ENCODE measurements around the gene ANKFN1.

GRCh38 chr17:56445692-56446411, 292.6 kb downstream of the ANKFN1 start:
- no peak for TF ChIP-seq CTCF (conservative IDR thresholded peaks at IDR 0.05 in 1 of 2, IDR thresholded peaks at IDR 0.05 in 1 of 2; ENCODE audit: extremely low read depth in 1 of 2, insufficient read depth in 1 of 2, low read depth in 1 of 2, low read length in 2 of 2)
- no peak for TF ChIP-seq EZH2 (IDR thresholded peaks at IDR 0.05; ENCODE audit: borderline replicate concordance, low read length)
